H1 (cell line): ENCODE data around the gene PMS2. TPM values are rescaled to one million over a fixed set of nuclear protein-coding genes. Genes with fewer than 3 reads are reported as not detected.
"Not testable (repeated sequence)": the region's sequence is repeated elsewhere in the genome, so short reads cannot be mapped to it uniquely, and the experiment has no call there.

Source experiments
- CTCF ChIA-PET: fragments of 300-600 bp; sonication (Branson Sonifier 250); formaldehyde crosslinking; loops from one replicate; lab custom pipeline; 2021; ENCODE audit not compliant: partially characterized antibody; lab: Charles Lee
- POLR2A ChIA-PET: fragments of 300-600 bp; sonication (Branson Sonifier 250); formaldehyde crosslinking; loops from one replicate; lab custom pipeline; 2021; ENCODE audit warnings: inconsistent platforms; ENCODE audit not compliant: partially characterized antibody; lab: Charles Lee
- DNase-seq, 2 experiments: peaks; one replicate each; pipeline versions ENCODE4 v3.0.0 to v3.0.0-alpha.2; 2010 to 2022; ENCODE audit warnings: low spot score in 2 of 2, low read depth in 1 of 2, mixed read lengths in 1 of 2
- FAIRE-seq: peaks from 2 replicates; lab custom pipeline; 2011; peaks lifted over from hg19 to GRCh38; lab: Jason Lieb, UNC
- H2AFZ ChIP-seq: 2 replicates; pipeline ENCODE4 v1.8.1; 2012; ENCODE audit warnings: low read length, inconsistent platforms
- H2AK5ac ChIP-seq: 2 replicates; pipeline ENCODE4 v1.6.1; 2013; ENCODE audit warnings: low read depth, low read length
- H2BK120ac ChIP-seq: replicated peaks from 2 replicates; pipeline ENCODE3; 2013; ENCODE audit warnings: low read depth, low read length, inconsistent platforms
- H2BK12ac ChIP-seq: 2 replicates; pipeline ENCODE4 v1.6.1; 2013; ENCODE audit warnings: low read depth, low read length
- H2BK15ac ChIP-seq: 2 replicates; pipeline ENCODE4 v1.6.1; 2013; ENCODE audit warnings: low read length
- H2BK20ac ChIP-seq: 2 replicates; pipeline ENCODE4 v1.6.1; 2013; ENCODE audit warnings: low read length
- H2BK5ac ChIP-seq: 2 replicates; pipeline ENCODE4 v1.6.1; 2013; ENCODE audit warnings: low read depth, low read length
- H3K14ac ChIP-seq: 2 replicates; pipeline ENCODE4 v1.6.1; 2013; ENCODE audit warnings: inconsistent platforms; ENCODE audit not compliant: insufficient read length
- H3K18ac ChIP-seq: 2 replicates; pipeline ENCODE4 v1.6.1; 2013; ENCODE audit warnings: low read length; ENCODE audit errors: extremely low read depth
- H3K23ac ChIP-seq: 2 replicates; pipeline ENCODE4 v1.6.1; 2013; ENCODE audit warnings: inconsistent platforms; ENCODE audit not compliant: insufficient read length
- H3K23me2 ChIP-seq: 2 replicates; pipeline ENCODE4 v1.6.1; 2013; ENCODE audit warnings: low read depth, low read length
- H3K27ac ChIP-seq: 2 replicates; pipeline ENCODE4 v1.6.1; 2011; ENCODE audit warnings: low read depth, low read length, inconsistent platforms
- H3K27me3 ChIP-seq, 4 experiments: replicated peaks in 1 of 4; 1 replicate in 1 of 4; 2 replicates in 3 of 4; pipeline versions ENCODE4 v1.6.1 to v1.8.1; 2011 to 2013; ENCODE audit warnings: low read length in 3 of 4, mild to moderate bottlenecking in 3 of 4, inconsistent platforms in 2 of 4, mixed read lengths in 2 of 4, moderate library complexity in 1 of 4; ENCODE audit not compliant: control insufficient read depth in 3 of 4, insufficient read depth in 3 of 4; ENCODE audit errors: extremely low read depth in 1 of 4
- H3K36me3 ChIP-seq, 4 experiments: 2 replicates each; pipeline versions ENCODE4 v1.6.1 to v1.8.1; 2011 to 2013; ENCODE audit warnings: mild to moderate bottlenecking in 4 of 4, low read length in 3 of 4, moderate library complexity in 2 of 4, control low read depth in 1 of 4, inconsistent platforms in 1 of 4; ENCODE audit not compliant: insufficient read depth in 4 of 4, control insufficient read depth in 2 of 4
- H3K4ac ChIP-seq: replicated peaks from 2 replicates; pipeline ENCODE3; 2013; ENCODE audit warnings: low read length, low read depth, mixed read lengths, inconsistent platforms; ENCODE audit not compliant: insufficient read length
- H3K4me1 ChIP-seq, 4 experiments: replicated peaks in 1 of 4; 1 replicate in 1 of 4; 2 replicates in 3 of 4; pipeline versions ENCODE4 v1.6.1 to v1.8.1; 2011 to 2013; ENCODE audit warnings: low read length in 3 of 4, inconsistent platforms in 2 of 4, mixed read lengths in 1 of 4; ENCODE audit not compliant: insufficient read depth in 4 of 4, control insufficient read depth in 3 of 4
- H3K4me2 ChIP-seq, 2 experiments: 2 replicates each; pipeline versions ENCODE4 v1.6.1 to v1.8.1; 2011 to 2013; ENCODE audit warnings: low read depth in 2 of 2, low read length in 2 of 2, control low read depth in 1 of 2, inconsistent platforms in 1 of 2, mild to moderate bottlenecking in 1 of 2; ENCODE audit not compliant: insufficient read depth in 1 of 2
- H3K4me3 ChIP-seq, 4 experiments: fragments of 200-600, 300-600 bp in 1 of 4; sonication (generic), shearing (Covaris generic), sonication (Bioruptor Twin) in 1 of 4; 2 replicates each; pipeline versions ENCODE4 v1.5.1 to v1.8.1; 2011 to 2016; ENCODE audit warnings: low read length in 4 of 4, low read depth in 3 of 4, control low read depth in 2 of 4, inconsistent platforms in 2 of 4, mild to moderate bottlenecking in 2 of 4, mixed read lengths in 1 of 4, moderate library complexity in 1 of 4; ENCODE audit not compliant: insufficient read depth in 2 of 4; ENCODE audit errors: extremely low read depth in 1 of 4
- H3K56ac ChIP-seq: replicated peaks from 2 replicates; pipeline ENCODE3; 2013; ENCODE audit warnings: low read depth, mild to moderate bottlenecking, mixed read lengths, low read length, inconsistent platforms; ENCODE audit not compliant: insufficient read length
- H3K79me1 ChIP-seq: 2 replicates; pipeline ENCODE4 v1.6.1; 2013; ENCODE audit warnings: low read depth, low read length, control low read depth
- H3K79me2 ChIP-seq, 2 experiments: 2 replicates each; pipeline versions ENCODE4 v1.6.1 to v1.8.1; 2012 to 2013; ENCODE audit warnings: low read length in 2 of 2, mild to moderate bottlenecking in 2 of 2, inconsistent platforms in 1 of 2; ENCODE audit not compliant: insufficient read depth in 2 of 2, control insufficient read depth in 1 of 2
- H3K9ac ChIP-seq, 4 experiments: replicated peaks in 1 of 4; 1 replicate in 1 of 4; 2 replicates in 3 of 4; pipeline versions ENCODE4 v1.6.1 to v1.8.1; 2011 to 2013; ENCODE audit warnings: low read depth in 3 of 4, low read length in 3 of 4, control low read depth in 2 of 4, mild to moderate bottlenecking in 2 of 4, moderate library complexity in 2 of 4, inconsistent platforms in 1 of 4; ENCODE audit errors: extremely low read depth in 1 of 4
- H3K9me3 ChIP-seq, 2 experiments: 2 replicates each; pipeline versions ENCODE4 v1.6.1 to v1.8.1; 2012 to 2013; ENCODE audit warnings: mild to moderate bottlenecking in 2 of 2, moderate library complexity in 2 of 2, control low read depth in 1 of 2, inconsistent platforms in 1 of 2, low read depth in 1 of 2, low read length in 1 of 2, mixed read lengths in 1 of 2; ENCODE audit not compliant: insufficient read depth in 2 of 2
- H4K20me1 ChIP-seq, 2 experiments: replicated peaks in 1 of 2; 2 replicates each; pipeline versions ENCODE3 to v1.8.1; 2011 to 2013; ENCODE audit warnings: inconsistent platforms in 2 of 2, low read length in 2 of 2, mild to moderate bottlenecking in 1 of 2; ENCODE audit not compliant: insufficient read depth in 2 of 2, control insufficient read depth in 1 of 2
- H4K5ac ChIP-seq: 2 replicates; pipeline ENCODE4 v1.6.1; 2013; ENCODE audit warnings: low read length, low read depth, mixed read lengths, inconsistent platforms; ENCODE audit not compliant: insufficient read length
- H4K8ac ChIP-seq: 2 replicates; pipeline ENCODE4 v1.8.0; 2013; ENCODE audit warnings: mild to moderate bottlenecking, moderate library complexity, low read length, inconsistent platforms; ENCODE audit not compliant: insufficient read depth; ENCODE audit errors: extremely low read depth
- H4K91ac ChIP-seq: replicated peaks from 2 replicates; pipeline ENCODE3; 2013; ENCODE audit warnings: low read length, mixed read lengths, inconsistent platforms; ENCODE audit not compliant: insufficient read length
- WGBS, 2 experiments: shearing (Covaris generic) in 1 of 2; methylation state at CpG; one replicate each; pipeline versions ENCODE4 v1.1.6 to v1.1.7; 2013 to 2015; ENCODE audit warnings: low lambda C conversion rate in 2 of 2, mixed read lengths in 2 of 2, inconsistent platforms in 1 of 2, low coverage in 1 of 2, missing lambda C conversion rate in 1 of 2; ENCODE audit not compliant: insufficient replicate concordance in 2 of 2, insufficient coverage in 1 of 2, insufficient read length in 1 of 2; ENCODE audit errors: extremely low coverage in 1 of 2, missing lambda C conversion rate in 1 of 2; 5-methylcytosine and 5-hydroxymethylcytosine counted together
- polyA plus RNA-seq, 7 experiments: library from polyadenylated mRNA; depleted of rRNA in 3 of 7; stranded (reverse) in 5 of 7; unstranded in 2 of 7; fragments of >200 nt in 5 of 7; fragments of 200-250 nt in 2 of 7; gene quantifications; 1 replicate in 5 of 7; 2 replicates in 1 of 7; 4 replicates in 1 of 7; pipeline versions ENCODE4 v1.2.1 to v1.2.3, GENCODE V29; 2011 to 2013; ENCODE audit warnings: missing spikeins in 2 of 7, mixed read lengths in 2 of 7
- total RNA-seq: library from RNA; stranded (reverse); fragmentation: NEBNext Ultra II Directional; extraction: Animal tissue kit (Norgen Biotek cat#: 25700); gene quantifications from 2 replicates; pipeline ENCODE4 v1.2.1, GENCODE V29; 2021

PMS2 gene
- total and polyA plus RNA-seq, 2 of the 8 experiments (the other 6 are each of a cell fraction or from before 2014, with no cell fraction given) = 4.8 to 12.1 TPM

- H2BK15ac ChIP-seq, H2BK120ac ChIP-seq, H4K20me1 ChIP-seq, H3K18ac ChIP-seq, H3K79me1 ChIP-seq, H2AFZ ChIP-seq, H3K14ac ChIP-seq, H2BK12ac ChIP-seq, H3K36me3 ChIP-seq, H3K9ac ChIP-seq, H3K23ac ChIP-seq, H3K4me1 ChIP-seq, H3K27me3 ChIP-seq, H3K23me2 ChIP-seq, CTCF ChIA-PET, POLR2A ChIA-PET, H3K4ac ChIP-seq, H3K4me2 ChIP-seq, H4K5ac ChIP-seq, H2AK5ac ChIP-seq, H4K8ac ChIP-seq, H3K56ac ChIP-seq, H3K9me3 ChIP-seq, H3K79me2 ChIP-seq, FAIRE-seq, H2BK5ac ChIP-seq, H3K27ac ChIP-seq, DNase-seq, H4K91ac ChIP-seq, H3K4me3 ChIP-seq, H2BK20ac ChIP-seq: not testable (repeated sequence)
- 84% methylated on average over 11 of the region's 14 CpGs; no CpG with 5 or more reads in 1 of the 2 experiments for WGBS, 2 experiments
These were observed 77.6 kb downstream of the PMS2 start for GRCh38 chr7:5931250-5931649.

GRCh38 chr7:5930290-5930689, 78.6 kb downstream of the PMS2 start:
- H3K36me3 ChIP-seq, H2AFZ ChIP-seq, H4K91ac ChIP-seq, H3K27ac ChIP-seq, H3K79me1 ChIP-seq, H3K4ac ChIP-seq, H2BK120ac ChIP-seq, H2BK5ac ChIP-seq, FAIRE-seq, H3K56ac ChIP-seq, H2BK20ac ChIP-seq, DNase-seq, H3K4me3 ChIP-seq, H3K23ac ChIP-seq, H3K18ac ChIP-seq, H4K20me1 ChIP-seq, POLR2A ChIA-PET, H2BK15ac ChIP-seq, H3K4me1 ChIP-seq, H2BK12ac ChIP-seq, H3K27me3 ChIP-seq, H3K14ac ChIP-seq, H3K9ac ChIP-seq, H4K5ac ChIP-seq, H4K8ac ChIP-seq, CTCF ChIA-PET, H3K23me2 ChIP-seq, H3K9me3 ChIP-seq, H3K4me2 ChIP-seq, H2AK5ac ChIP-seq, H3K79me2 ChIP-seq: not testable (repeated sequence)
- WGBS, 2 experiments = no CpG with 5 or more reads among the region's 10 CpGs
